Measurements from ENCODE around the gene C8G. TPM values are rescaled to one million over a fixed set of nuclear protein-coding genes. Genes with fewer than 3 reads are reported as not detected.
A peak's percentile ranks its signal among the peaks of the same experiment; 100 is the strongest.

The C8G gene
- total RNA-seq, 6 donors from 2014 or later: 1.8 to 4.4 (median 2.1) TPM; not detected in 3

GRCh38 chr9:136957461-136957860 lies 12.4 kb downstream of the C8G start:
- WGBS, 2 donors: 71 to 93% methylated on average over 1 of the region's 1 CpG
- Histone ChIP-seq H3K36me3 (no peaks in the 10 kb centered on the region), H3K4me3 (no peak overlapping the region), H3K9me3 (no peaks in the 10 kb centered on the region), H3K27ac (no peak overlapping the region), H3K27me3 (no peaks in the 10 kb centered on the region), H3K4me1 (peaks cover 0 to 10% (median 5%) of the 10 kb centered on the region in 4 donors)
- ATAC-seq (ENCODE audit: low FRiP score in 2 of 2): no peak
- TF ChIP-seq POLR2A (IDR thresholded peaks at IDR 0.05) (no peak), CTCF (IDR thresholded peaks at IDR 0.05) (no peak)
- no peak for DNase-seq

- no peaks in the 10 kb centered on the region for H3K9me3 ChIP-seq
- H3K36me3 ChIP-seq: no peaks in the 10 kb centered on the region
- peaks cover 0 to 10% (median 5%) of the 10 kb centered on the region in 4 donors for H3K4me1 ChIP-seq
- WGBS, 2 donors: 86 to 99% methylated on average over 6 of the region's 6 CpGs
- H3K27me3 ChIP-seq: no peaks in the 10 kb centered on the region
- H3K4me3 ChIP-seq: no peak overlapping the region
- TF ChIP-seq CTCF (IDR thresholded peaks at IDR 0.05) (no peak), POLR2AphosphoS5 (IDR thresholded peaks at IDR 0.05) (no peak), POLR2A (IDR thresholded peaks at IDR 0.05) (no peak), EP300 (IDR thresholded peaks at IDR 0.05) (no peak)
- peak in 1 of 2 donors; percentile 49 for DNase-seq
- ATAC-seq (ENCODE audit: low FRiP score in 2 of 2): no peak
- no peak overlapping the region for H3K27ac ChIP-seq
Measured at GRCh38 chr9:136957901-136958300, 12.9 kb downstream of the C8G start.

GRCh38 chr9:136958473-136958872 lies 13.4 kb downstream of the C8G start:
- H3K27me3 ChIP-seq: no peaks in the 10 kb centered on the region
- TF ChIP-seq POLR2AphosphoS5 (IDR thresholded peaks at IDR 0.05) (no peak), CTCF (IDR thresholded peaks at IDR 0.05) (no peak), POLR2A (IDR thresholded peaks at IDR 0.05) (no peak)
- DNase-seq (peak in 1 of 2 donors; percentile 56), ATAC-seq (ENCODE audit: low FRiP score in 2 of 2) (no peak)
- no peak overlapping the region for H3K27ac ChIP-seq
- peaks cover 0 to 10% (median 5%) of the 10 kb centered on the region in 4 donors for H3K4me1 ChIP-seq
- 90% methylated on average over 2 to 6 of the region's 7 CpGs for WGBS, 2 donors
- no peak overlapping the region for H3K4me3 ChIP-seq
- H3K9me3 ChIP-seq: no peaks in the 10 kb centered on the region
- no peaks in the 10 kb centered on the region for H3K36me3 ChIP-seq

GRCh38 chr9:136958898-136959850 lies 14.1 kb downstream of the C8G start:
- ATAC-seq (ENCODE audit: low FRiP score in 2 of 2) (no peak), DNase-seq (peak in 1 of 2 donors; percentile 71)
- Histone ChIP-seq H3K36me3 (no peaks in the 10 kb centered on the region), H3K4me1 (peaks cover 2 to 13% (median 8%) of the 10 kb centered on the region in 4 donors), H3K27me3 (no peaks in the 10 kb centered on the region), H3K4me3 (no peak overlapping the region), H3K27ac (peak overlapping the region in 2 of 4 donors; percentile 54), H3K9me3 (no peaks in the 10 kb centered on the region)
- TF ChIP-seq EP300 (IDR thresholded peaks at IDR 0.05) (no peak), CTCF (IDR thresholded peaks at IDR 0.05) (no peak), POLR2A (IDR thresholded peaks at IDR 0.05) (no peak), POLR2AphosphoS5 (IDR thresholded peaks at IDR 0.05) (no peak)
- WGBS, 2 donors: 87 to 91% methylated on average over 13 to 26 of the region's 28 CpGs

All from upper lobe of left lung (tissue), 6 donors.